Retina (tissue), 1 donor: ENCODE results near the gene KRT86.
"Not testable (repeated sequence)": the region's sequence is repeated elsewhere in the genome, so short reads cannot be mapped to it uniquely, and the experiment has no call there.

Experiments used
- DNase-seq: peaks from one replicate; pipeline ENCODE4 v3.0.0-alpha.2; 2016

KRT86 gene

DNA sequence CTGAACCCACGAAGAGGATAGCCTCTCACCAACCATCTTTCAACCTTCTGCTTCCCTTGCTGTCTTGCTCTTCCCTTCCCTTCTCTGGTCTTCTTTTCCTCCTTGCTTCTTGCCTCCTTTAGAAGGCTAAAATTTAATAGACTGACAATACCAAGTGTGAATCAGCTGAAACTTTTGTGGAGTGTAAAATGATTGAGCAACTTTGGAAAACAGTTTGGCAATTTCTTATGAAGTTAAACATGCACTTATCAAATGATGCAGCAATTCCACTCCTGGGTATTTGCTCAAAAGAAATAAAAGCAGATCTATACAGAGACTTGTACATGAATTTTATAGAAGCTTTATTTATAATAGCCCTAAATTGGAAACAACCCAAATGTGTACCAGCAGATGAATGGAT lies 3.3 kb upstream of the KRT86 start:
- no peak for DNase-seq

DNA sequence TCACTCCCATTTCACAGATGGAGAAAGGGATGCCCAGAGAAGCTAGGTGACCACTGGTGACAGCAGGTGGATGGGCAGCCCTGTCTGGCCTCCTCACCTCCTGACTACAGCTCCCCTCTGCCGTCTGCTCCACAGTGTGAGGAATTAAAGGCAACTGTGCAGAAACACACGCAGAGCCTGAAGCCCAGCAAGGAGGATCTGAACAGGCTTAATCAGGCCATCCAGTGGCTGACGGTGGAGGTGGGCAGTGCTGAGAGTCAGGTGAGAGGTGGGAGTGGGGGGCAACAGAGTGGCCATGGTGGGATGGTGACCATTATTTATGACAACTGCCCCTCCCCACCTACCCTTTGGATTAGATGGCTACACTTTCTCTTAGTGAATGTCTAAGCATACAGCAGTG lies 1.2 kb downstream of the KRT86 start:
- no peak for DNase-seq

DNA sequence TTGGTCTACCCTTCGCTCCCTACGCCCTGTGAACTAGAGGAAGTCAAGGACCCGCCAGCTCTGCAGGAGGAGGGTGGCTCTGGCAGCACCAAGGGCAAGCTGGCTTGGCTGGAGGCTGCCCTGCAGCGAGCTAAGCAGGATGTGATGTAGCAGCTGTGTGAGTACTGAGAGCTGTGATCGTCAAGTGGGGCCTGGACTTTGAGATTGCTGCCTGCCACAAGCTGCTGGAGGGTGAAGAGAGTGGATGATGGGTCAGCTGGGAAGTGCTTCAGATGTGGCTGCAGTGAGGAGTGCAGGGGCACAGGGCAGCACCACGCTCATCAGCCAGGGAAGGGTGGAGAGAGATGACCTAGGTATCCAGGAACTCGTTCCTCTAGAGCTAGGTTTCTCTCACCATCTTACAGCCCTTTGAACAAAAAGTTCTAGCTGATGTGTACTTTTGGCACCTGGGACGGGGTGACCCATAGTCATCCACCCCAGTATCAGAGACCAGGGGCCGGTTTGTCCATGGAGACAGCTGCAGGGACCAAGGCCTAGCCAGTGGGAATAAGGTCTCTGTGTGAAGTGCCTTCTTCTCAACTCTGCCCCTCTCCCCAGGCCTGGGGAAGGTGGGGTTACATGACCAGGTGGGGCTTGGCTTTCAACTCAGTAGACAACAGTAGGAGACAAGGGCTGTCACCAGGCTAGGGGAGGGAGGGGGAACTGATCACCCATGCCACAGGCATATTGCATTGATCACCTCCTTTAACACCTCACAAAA lies 3.2 kb downstream of the KRT86 start:
- no peak for DNase-seq

DNA sequence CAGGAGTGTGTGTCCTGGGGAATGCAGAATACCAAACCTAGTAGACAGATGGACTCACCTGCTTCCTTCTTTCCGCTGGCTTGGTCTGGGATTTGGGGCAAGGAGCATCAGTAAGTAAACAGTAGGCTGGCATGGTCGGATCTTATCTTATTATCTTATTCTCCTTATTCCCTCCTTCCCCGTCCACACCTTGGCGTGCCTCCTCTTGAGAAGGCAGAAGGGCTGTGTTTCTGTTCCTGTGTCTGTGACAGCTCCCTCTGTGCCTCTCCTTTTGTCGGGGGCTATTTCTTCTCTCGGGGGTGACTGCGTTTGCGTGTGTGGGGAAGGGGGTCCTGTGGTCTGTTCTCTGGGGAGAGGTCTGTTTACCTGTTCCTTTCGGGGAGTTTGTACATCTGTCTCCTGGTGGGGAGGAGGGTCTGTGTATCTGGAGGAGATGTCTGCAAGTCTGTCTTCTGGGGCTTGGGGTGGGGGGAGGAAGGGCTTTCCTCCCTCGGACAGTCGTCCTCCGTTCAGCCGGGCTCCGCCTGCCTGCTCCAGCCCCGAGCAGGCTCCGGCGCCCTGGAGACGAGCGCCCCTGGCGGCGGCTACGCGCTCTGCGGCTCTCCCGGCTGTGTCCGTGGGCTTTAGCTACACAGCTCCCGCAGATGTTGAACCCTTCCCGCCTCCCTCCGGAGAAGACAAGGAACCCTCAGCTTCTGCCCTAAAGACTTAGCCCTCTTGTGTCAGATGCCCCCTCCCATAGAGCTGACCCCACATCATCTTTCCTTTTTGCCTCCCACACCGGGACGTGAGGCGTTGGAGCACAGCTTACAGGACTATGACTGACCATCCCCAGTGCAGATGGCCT lies 4.4 kb downstream of the KRT86 start:
- peak; percentile 92 for DNase-seq

GRCh38 chr12:52279422-52280318 lies 5.2 kb downstream of the KRT86 start:
- peak; percentile 66 for DNase-seq

DNA sequence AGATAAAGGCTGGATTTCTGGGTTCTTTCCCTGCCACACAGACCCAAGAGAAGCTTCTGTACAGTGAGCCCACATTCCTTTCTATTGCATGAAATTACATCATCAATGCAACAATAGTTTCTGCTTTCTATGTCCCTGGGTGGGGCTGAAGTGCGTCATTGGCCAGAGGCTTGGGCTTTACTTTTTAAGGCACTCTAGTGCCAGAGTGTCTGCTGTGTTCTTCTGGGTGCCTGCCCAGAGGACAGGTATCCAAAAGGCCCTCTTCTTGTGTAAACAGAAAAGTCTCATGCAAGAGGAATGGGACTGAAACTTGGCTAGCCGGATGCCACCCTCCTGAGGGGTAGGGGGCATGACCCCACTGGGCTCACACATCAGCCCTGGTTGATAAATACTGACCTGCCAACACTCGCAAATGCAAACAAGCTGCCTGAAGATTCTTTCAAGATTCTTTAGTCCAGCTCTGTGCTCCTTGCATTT lies 5.9 kb downstream of the KRT86 start:
- DNase-seq = no peak

GRCh38 chr12:52280796-52281560 lies 6.5 kb downstream of the KRT86 start:
- DNase-seq = no peak

DNA sequence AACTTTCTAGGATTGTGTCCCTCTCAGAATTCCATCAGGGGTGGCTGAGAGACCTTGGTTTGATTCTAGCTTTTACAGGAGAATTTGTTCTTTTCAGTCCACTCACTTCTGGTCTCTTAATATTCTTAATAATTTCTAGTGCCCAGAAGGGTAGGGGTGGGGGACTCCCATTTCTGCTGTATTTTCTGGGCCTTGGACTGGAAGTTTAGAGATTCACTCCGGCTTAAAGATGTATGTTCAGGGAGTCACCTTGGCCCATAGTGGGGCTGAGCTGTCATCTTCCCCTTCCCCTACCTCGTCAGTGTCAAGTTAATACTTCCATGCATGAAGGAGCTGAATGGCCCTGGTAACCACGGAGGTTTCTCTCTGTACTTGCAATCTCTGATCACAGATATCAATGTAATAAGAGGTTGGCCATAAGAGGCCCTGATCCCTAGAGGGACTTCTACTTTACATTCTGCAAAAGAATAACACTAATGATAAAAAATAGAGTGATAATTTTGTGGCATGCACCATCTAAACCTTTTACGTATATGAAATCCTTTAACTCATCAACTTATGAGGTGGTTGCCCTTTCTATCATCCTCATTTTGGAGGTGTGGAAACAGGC lies 10.2 kb downstream of the KRT86 start:
- DNase-seq = no peak

GRCh38 chr12:52285172-52285745 lies 10.8 kb downstream of the KRT86 start:
- DNase-seq = no peak

DNA sequence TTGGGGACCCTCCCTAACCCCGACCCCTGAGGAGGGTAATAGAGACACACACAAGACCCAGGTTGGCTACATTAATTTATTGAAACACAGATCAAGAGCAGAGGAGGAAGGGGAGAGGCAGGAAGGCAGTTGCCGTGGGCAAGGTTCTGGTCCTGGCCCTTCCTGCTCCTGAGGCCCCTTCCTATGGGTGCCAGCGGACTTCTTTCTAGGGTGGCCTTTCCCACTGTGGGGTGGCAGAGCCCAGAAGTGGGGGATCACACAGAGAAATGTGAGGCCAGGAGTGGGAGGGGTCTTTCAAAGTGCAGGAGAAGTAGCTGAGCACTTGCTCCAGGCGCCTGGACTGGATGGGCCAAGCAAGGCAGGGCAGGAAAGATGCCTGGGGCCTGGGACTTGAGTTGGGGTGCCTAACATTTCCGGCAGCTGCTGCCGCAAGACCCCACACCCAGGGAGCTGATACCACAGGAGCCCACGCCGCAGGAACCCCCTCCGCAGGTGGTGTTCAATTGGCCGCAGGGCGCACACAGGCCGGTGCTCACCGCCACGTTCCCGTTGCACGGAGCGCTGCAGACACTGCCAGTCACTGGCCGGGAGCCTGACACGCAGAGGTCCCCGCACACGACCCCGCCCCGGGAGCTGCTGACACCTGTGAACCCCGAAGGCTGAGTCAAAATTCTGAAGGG lies 11.5 kb downstream of the KRT86 start:
- no peak for DNase-seq

DNA sequence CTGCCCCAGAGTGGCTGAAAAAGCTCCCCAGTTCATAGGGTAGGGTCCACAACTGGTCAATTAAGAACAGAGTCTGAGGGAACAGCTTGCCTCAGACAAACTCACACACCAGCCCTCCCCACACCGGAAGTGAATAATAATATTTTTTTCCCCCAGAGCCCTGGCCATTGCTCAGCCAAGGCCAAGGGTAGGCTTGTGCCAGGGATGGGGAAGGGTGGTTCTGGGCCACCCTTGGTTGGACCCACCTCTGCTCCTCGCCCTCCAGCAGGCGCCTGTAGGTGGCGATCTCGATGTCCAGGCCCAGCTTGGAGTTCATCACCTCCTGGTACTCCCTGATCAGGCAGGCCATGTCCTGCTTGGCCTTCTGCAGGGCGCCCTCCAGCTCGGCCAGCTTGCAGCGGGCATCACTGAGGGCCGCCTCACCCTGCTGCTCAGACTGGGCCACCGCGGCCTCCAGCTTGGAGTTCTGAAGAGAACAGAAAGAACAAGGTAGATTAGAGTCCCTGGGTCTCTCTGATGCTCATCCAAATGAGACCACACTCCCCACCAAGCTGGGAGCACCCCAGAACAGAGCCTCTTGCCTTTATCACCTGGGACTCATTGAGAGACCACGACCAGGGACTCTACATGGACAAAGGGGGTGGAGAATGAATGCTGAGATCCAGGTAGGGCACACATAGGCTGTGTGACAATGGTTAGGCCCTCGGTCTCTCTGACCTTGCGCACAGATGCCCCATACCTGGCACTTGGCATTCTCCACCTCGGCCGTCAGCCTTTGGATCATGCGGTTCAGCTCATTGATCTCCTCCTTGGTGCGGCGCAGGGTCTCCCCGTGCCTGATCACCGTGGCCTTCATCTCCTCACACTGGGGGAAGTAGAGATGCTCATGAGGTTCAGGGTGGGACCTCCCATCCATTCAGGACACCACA lies 12.7 kb downstream of the KRT86 start:
- not testable (repeated sequence) for DNase-seq

DNA sequence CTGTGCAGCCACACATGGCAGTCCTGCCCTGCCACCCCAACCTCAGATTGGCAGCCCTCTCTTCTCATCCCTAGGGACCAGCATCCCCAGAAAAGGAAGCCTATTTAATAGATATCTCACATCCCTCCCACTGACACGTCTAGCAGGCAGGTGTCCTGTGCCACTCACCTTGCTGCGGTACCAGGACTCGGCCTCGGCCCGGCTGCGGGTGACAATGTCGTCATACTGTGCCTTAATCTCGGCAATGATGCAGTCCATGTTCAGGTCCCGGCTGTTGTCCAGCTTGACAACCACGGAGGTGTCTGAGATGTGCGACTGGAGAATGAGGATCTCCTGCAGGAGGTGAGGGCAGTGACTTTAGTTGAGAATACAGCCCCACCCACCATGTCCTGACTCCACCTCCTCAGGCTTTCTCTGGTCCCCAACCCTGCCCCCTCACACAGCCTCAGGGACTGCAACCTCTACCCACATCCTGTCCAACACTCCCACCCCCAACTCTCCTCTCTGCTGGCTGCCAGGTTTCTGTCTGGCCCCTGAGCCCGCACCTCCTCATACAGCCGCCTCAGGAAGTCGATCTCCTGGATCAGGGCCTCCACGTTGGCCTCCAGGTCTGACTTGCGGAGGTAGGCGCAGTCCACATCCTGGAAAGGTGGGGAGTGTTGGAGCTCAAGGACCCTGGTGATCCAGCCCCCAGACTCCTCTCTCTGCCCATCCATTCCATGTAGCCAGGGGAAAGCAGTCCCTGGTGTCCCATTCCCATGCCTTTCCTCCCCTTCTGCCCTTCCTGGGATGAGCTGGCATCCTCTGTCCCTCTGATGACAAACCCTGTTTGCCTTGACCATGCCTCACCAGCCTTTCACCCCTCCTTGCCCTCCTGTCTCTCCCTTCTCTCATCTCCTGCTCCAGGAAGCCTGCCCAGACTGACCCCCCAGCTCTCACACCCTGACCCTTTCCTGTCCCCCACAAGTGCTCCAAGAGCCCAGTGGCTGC lies 13.7 kb downstream of the KRT86 start:
- not testable (repeated sequence) for DNase-seq

GRCh38 chr12:52290483-52291134 lies 16.2 kb downstream of the KRT86 start:
- DNase-seq = not testable (repeated sequence)

DNA sequence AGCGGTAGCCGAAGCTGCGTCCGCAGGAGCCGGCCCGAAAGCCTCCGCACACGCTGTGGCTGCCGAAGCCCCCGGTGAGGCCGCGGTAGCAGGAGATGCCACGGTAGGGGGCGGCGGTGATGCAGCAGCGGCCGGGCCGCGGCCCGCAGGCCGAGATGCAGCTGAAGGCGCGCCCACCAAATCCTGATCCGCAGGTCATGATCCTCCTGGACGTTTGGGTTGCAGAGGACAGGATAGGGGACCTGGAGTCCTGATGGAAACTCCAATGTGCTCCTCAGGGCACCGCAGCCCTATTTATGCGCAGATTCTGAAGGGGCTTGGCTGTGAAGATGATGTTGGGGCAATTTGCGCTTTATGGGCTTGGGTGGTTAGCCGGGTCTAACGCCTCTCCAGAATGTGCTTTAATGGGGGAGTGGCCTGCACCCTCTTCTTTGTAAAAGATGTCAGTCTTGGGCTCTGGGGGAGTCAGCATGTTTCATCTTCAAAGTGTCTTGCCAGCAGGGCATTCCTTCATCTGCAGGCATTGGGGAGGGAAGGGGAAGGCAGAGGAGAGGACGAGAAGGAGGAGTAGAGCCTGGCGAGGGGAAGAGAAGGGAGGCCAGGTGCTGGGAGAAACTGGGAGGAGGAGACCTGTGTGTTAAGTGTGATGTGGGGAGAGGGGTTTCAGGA lies 17.0 kb downstream of the KRT86 start, which contains the start of gene KRT81:
Gene KRT81 (minus strand): TSS at position 268 of the 669 bp plus-strand sequence. CDS start 69 bp downstream, at position 199.
- DNase-seq = peak; percentile 15

DNA sequence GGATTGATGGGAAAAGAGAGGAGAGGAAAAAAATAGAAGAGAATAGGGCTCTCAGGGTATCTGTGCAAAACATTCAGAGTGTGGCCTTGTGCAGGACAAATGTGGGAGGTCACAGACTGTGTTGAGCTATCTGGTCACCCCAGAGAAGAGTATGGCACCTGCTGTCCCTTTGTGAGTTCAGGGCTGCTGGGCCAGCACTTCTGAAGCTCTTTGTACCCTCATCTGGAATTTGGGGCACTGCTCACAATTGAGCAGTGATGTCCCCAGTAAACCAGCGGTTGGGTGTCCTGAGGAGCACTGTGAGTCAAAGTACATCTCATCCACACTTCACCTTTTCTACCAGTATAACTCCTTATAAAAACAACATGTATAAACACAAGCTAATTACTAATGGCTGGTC lies 19.5 kb downstream of the KRT86 start:
- DNase-seq = no peak

DNA sequence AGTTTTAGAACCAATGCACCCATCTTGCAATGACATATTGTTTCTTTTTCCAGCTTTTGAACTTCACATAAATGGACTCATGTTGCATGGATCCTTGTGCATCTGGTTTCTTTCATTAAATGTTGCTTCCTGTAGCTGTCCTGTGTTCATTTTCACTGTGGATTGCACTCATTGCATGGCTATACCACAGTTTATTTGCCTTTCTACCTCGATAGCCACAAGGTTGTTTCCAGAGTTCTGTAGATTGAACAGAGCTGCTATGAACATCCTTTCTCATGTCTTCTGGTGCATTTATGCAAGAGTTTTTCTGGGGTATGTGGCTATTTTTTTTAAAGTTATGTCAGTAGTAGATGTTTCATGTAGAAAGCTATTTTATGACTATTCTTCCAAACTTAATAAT lies 20.4 kb downstream of the KRT86 start:
- no peak for DNase-seq

GRCh38 chr12:52295663-52296062 lies 21.2 kb downstream of the KRT86 start:
- no peak for DNase-seq
